ENCODE data around the gene OSM.

GRCh38 chr22:30301995-30302809 lies 35.6 kb upstream of the OSM start:
- TF ChIP-seq EZH2 (IDR thresholded peaks at IDR 0.05; ENCODE audit: borderline replicate concordance, low read length) (no peak), CTCF (IDR thresholded peaks at IDR 0.05; ENCODE audit: low read length) (no peak)
